IPS-15b (cell line): ENCODE results near the gene S100A16.
"Not testable (repeated sequence)": the region's sequence is repeated elsewhere in the genome, so short reads cannot be mapped to it uniquely, and the experiment has no call there.

Experiments
- H3K27me3 ChIP-seq: one replicate; pipeline ENCODE4 v1.6.1; 2013; ENCODE audit warnings: low read length; ENCODE audit not compliant: control insufficient read depth, insufficient read depth
- H3K36me3 ChIP-seq: one replicate; pipeline ENCODE4 v1.6.1; 2013; ENCODE audit warnings: low read length; ENCODE audit not compliant: control insufficient read depth, insufficient read depth
- H3K4me1 ChIP-seq: one replicate; pipeline ENCODE4 v1.6.1; 2013; ENCODE audit warnings: mild to moderate bottlenecking, low read length; ENCODE audit not compliant: control insufficient read depth, insufficient read depth
- H3K4me3 ChIP-seq: one replicate; pipeline ENCODE4 v1.5.1; 2013; ENCODE audit warnings: low read depth, low read length
- H3K9ac ChIP-seq: one replicate; pipeline ENCODE4 v1.6.1; 2013; ENCODE audit warnings: low read depth, mild to moderate bottlenecking, low read length
- H3K9me3 ChIP-seq: one replicate; pipeline ENCODE4 v1.6.1; 2013; ENCODE audit warnings: mild to moderate bottlenecking, low read length; ENCODE audit not compliant: control insufficient read depth, insufficient read depth

S100A16 gene

DNA sequence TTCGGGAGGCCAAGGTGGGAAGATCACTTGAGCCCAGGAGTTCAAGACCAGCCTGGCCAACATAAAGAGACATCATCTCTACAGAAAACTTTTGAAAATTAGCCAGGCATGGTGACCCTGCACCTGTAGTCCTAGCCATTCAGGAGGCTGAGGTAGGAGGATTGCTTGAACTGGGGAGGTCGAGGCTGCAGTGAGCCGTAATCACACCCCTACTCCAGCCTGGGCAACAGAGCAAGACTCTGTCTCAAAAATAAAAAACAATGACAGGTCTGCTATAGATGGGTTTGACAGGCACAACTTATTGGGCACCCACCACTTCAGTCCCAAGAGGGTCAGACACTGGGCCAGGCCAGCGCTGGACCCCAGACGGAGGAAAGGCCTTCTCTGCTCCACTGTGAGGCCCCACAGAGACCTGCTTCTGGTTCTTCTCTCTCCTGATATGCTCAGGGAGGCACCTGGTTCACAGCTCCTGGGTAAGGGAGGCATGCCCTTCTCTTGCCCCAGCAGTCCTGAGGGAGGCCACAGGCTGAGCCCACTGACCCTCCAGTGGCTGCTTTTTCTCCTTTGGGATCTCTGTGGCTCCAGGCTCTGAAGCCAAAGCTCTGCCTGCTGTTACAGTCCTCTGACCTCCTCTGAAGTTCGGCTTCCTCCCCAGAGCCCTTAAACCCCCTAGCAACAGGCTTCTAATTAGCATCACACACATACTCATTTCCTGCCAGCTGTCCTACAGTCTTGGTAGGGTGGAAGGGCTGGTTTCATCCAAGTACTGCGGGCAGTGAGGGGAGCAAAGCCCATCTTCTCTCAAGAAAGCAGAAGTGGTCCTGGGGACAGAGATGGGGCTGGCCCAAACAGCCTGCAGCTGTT, 14.4 kb downstream of the S100A16 start:
- H3K9me3 ChIP-seq, result no peaks in the 10 kb centered on the region
- H3K9ac ChIP-seq, result no peak overlapping the region
- H3K36me3 ChIP-seq, result no peaks in the 10 kb centered on the region
- no peaks in the 10 kb centered on the region for H3K27me3 ChIP-seq
- no peak overlapping the region for H3K4me3 ChIP-seq
- peaks cover 2% of the 10 kb centered on the region for H3K4me1 ChIP-seq

DNA sequence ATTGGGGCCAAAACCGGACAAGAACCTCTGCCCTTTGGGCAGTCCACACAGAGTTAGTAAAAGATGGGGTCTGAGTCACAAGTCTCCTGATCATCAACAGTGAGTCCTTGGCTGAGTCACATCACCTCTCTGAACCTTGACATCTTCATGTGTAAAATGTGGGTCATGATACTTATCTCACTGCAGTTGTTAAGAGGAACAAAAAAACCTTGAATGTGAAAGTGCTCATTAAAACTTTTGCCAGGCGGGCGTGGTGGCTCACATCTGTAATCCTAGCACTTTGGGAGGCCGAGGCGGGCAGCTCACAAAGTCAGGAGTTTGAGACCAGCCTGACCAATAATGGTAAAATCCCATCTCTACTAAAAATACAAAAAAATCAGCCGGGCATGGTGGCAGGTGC, 15.7 kb downstream of the S100A16 start:
- no peaks in the 10 kb centered on the region for H3K36me3 ChIP-seq
- H3K27me3 ChIP-seq, result no peaks in the 10 kb centered on the region
- no peak overlapping the region for H3K9ac ChIP-seq
- H3K4me1 ChIP-seq, result peaks cover 2% of the 10 kb centered on the region
- no peak overlapping the region for H3K4me3 ChIP-seq
- H3K9me3 ChIP-seq, result no peaks in the 10 kb centered on the region

DNA sequence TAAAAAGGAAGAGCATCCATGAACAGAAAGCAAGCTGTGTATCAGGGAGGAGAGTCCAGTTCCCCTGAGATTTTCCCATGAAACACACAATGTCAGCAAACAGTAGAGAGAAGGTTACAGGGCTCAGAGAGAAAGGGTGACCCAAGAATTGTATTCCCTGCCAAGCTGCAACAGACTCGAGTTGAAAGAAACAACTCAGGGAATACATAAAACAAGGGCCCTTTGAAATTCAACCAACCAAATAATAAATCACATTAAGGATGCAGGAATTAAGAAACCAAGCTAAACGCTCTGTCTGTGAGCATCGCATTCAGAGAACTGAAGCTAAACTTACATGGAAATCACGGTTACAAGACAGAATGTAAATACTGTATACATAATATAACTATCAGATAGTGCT, 20.2 kb downstream of the S100A16 start:
- H3K4me1 ChIP-seq, result no peaks in the 10 kb centered on the region
- H3K4me3 ChIP-seq, result no peak overlapping the region
- no peaks in the 10 kb centered on the region for H3K36me3 ChIP-seq
- no peaks in the 10 kb centered on the region for H3K27me3 ChIP-seq
- no peak overlapping the region for H3K9ac ChIP-seq
- H3K9me3 ChIP-seq, result no peaks in the 10 kb centered on the region

DNA sequence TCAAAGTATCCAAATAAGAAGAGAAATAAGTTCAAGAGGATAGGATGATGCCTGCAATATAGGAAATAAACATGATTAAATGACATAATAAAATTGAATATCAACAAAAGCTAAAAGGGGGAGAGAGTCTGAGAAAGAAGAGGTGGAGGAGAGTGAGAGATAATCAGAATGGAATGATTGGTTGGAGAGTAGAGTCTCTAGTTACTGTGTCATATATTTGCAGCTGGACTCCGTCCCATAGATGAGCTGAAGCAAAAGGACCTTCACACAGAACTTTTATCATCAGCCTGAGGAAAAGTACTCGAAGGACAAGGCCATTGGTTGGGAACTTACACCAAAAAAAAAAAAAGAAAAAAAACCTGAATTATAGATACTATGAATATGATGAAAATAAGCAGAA, 24.5 kb downstream of the S100A16 start:
- Histone ChIP-seq H3K4me3 (no peak overlapping the region), H3K9me3 (no peaks in the 10 kb centered on the region), H3K27me3 (no peaks in the 10 kb centered on the region), H3K9ac (no peak overlapping the region), H3K4me1 (no peaks in the 10 kb centered on the region), H3K36me3 (no peaks in the 10 kb centered on the region)

DNA sequence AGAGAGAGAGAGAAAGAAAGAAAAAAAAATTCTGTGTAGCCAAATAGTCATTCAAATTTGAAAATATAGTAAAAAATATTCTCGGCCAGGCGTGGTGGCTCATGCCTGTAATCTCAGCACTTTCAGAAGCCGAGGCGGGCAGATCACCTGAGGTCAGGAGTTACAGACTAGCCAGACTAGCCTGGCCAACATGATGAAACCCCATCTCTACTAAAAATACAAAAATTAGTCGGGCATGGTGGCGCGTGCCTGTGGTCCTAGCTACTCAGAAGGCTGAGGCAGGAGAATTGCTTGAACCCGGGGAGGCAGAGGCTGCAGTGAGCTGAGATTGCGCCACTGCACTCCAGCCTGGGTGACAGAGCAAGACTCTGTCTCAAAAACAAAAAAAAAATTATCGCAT, 24.9 kb downstream of the S100A16 start:
- H3K9me3 ChIP-seq, H3K4me1 ChIP-seq, H3K4me3 ChIP-seq, H3K36me3 ChIP-seq, H3K27me3 ChIP-seq, H3K9ac ChIP-seq: not testable (repeated sequence)

DNA sequence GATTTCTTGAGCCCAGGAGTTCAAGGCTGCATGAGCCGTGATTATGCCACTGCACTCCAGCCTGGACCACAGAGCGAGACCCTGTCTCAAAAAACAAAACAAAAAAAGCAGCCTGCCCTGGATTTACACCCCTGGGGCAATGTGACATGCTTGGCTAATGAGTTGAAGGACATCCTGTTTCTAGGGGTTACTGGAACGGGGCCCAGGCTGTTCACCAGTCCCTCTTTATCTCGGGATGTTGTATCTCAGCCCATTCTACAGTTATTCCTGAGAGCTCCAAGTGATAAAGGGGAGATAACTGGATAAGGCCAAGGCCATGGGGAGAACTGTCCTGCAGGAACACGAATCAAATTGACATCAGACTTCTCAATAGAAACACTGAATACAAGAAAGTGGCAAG, 25.6 kb downstream of the S100A16 start:
- Histone ChIP-seq H3K36me3 (no peaks in the 10 kb centered on the region), H3K9ac (no peak overlapping the region), H3K27me3 (no peaks in the 10 kb centered on the region), H3K4me1 (no peaks in the 10 kb centered on the region), H3K4me3 (no peak overlapping the region), H3K9me3 (no peaks in the 10 kb centered on the region)

DNA sequence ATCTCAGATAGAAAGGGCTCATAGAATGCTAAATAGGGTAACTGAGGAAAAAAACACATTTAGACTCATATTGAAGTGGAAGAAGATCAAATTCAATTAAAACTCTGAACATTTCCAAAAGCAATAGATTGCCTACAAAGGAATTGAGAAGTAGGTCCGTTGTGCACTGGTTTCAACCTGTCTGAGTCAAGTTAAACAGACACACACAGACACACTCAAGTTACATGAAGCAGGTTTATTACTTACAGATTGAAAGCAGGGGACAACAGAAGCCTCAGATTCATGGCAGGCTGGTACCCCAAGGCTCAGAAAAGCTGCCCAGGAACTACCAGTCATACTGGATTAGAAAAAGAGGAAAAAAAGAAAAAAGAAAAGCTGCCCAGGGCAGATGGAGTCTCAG, 26.6 kb downstream of the S100A16 start:
- Histone ChIP-seq H3K36me3 (no peaks in the 10 kb centered on the region), H3K27me3 (no peaks in the 10 kb centered on the region), H3K9me3 (no peaks in the 10 kb centered on the region), H3K9ac (no peak overlapping the region), H3K4me3 (no peak overlapping the region), H3K4me1 (no peaks in the 10 kb centered on the region)

DNA sequence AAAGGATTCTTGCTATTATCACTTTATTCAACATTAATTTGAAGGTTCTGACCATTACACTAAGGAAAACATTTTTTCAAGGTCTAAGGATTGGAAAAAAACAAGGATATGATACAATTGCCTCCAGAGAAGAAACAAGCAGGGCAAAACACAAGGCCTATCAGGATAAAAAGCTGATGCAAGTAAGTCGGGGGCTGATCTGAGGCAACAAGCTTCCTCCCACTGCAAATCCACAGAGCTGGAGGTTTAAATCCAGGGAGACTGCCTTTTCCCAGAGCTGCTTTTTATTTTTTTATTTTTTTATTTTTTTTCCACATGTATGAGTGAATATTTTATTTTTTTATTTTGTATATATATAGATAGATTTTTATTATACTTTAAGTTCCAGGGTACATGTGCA, 27.9 kb downstream of the S100A16 start:
- no peak overlapping the region for H3K4me3 ChIP-seq
- no peaks in the 10 kb centered on the region for H3K27me3 ChIP-seq
- no peaks in the 10 kb centered on the region for H3K9me3 ChIP-seq
- no peaks in the 10 kb centered on the region for H3K36me3 ChIP-seq
- H3K4me1 ChIP-seq, result no peaks in the 10 kb centered on the region
- no peak overlapping the region for H3K9ac ChIP-seq

DNA sequence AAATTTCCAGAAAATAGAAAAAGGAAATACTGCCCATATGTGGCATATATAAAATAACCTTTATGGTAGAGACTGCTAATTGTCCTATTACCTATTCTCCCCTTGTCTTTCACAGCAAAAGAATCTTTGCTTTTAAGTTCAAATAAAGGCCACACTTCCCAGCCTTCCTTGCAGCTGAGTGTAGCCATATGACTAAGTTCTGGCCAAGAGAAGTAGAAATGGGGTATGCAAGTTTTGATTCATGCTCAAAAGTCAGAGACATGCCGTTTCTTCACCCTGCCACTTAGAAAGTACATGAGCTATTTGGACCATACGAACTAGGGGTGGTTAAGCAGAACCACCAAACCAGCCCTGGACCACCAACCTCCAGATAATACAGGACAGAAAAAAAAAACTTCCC, 29.0 kb downstream of the S100A16 start:
- H3K9me3 ChIP-seq, result no peaks in the 10 kb centered on the region
- no peaks in the 10 kb centered on the region for H3K4me1 ChIP-seq
- no peaks in the 10 kb centered on the region for H3K27me3 ChIP-seq
- H3K36me3 ChIP-seq, result no peaks in the 10 kb centered on the region
- H3K9ac ChIP-seq, result no peak overlapping the region
- no peak overlapping the region for H3K4me3 ChIP-seq

DNA sequence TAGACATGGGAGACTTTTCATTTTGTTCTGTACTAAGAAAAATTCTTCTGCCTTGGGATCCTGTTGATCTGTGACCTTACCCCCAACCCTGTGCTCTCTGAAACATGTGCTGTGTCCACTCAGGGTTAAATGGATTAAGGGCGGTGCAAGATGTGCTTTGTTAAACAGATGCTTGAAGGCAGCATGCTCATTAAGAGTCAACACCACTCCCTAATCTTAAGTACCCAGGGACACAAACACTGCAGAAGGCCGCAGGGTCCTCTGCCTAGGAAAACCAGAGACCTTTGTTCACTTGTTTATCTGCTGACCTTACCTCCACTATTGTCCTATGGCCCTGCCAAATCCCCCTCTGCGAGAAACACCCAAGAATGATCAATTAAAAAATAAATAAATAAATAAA, 29.4 kb downstream of the S100A16 start:
- H3K36me3 ChIP-seq, H3K4me1 ChIP-seq, H3K4me3 ChIP-seq, H3K9me3 ChIP-seq, H3K9ac ChIP-seq, H3K27me3 ChIP-seq: not testable (repeated sequence)

DNA sequence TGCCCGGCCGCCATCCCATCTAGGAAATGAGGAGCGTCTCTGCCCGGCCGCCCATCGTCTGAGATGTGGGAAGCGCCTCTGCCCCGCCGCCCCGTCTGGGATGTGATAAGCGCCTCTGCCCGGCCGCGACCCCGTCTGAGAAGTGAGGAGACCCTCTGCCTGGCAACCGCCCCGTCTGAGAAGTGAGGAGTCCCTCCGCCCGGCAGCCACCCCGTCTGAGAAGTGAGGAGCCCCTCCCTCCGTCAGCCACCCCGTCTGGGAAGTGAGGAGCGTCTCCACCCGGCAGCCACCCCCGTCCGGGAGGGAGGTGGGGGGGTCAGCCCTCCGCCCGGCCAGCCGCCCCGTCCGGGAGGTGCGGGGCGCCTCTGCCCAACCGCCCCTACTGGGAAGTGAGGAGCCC, 30.1 kb downstream of the S100A16 start:
- not testable (repeated sequence) for H3K36me3 ChIP-seq, H3K4me3 ChIP-seq, H3K9me3 ChIP-seq, H3K4me1 ChIP-seq, H3K9ac ChIP-seq, H3K27me3 ChIP-seq

DNA sequence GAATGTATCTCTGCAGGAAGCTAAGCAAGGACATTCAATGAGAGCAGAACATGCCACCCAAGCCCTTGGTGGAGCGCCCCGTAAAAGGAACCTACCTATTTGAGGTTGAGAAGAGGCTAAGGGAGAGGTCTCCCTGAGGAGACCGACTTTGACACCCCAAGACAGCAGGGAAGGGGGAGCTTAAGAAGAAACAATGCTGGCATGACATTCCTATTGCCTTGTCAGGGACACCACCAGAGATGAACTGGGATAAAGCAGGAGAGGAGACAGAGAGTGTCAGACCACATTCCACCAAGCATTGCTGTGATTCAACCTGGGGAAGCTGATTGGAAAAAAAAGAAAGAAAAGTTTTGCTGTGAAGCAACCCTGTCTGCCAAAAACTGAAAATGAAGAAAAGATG, 34.0 kb downstream of the S100A16 start:
- H3K36me3 ChIP-seq, result no peaks in the 10 kb centered on the region
- H3K4me3 ChIP-seq, result no peak overlapping the region
- peaks cover 6% of the 10 kb centered on the region for H3K4me1 ChIP-seq
- H3K27me3 ChIP-seq, result no peaks in the 10 kb centered on the region
- H3K9me3 ChIP-seq, result no peaks in the 10 kb centered on the region
- H3K9ac ChIP-seq, result no peak overlapping the region
